ENCODE data around the gene PRICKLE4.

- no peak for TF ChIP-seq CTCF (IDR thresholded peaks at IDR 0.05; ENCODE audit: low read depth, low read length)
- no peak for TF ChIP-seq EZH2phosphoT487 (IDR thresholded peaks at IDR 0.05; ENCODE audit: low read depth)
Measured at GRCh38 chr6:41836660-41837052, 56.1 kb downstream of the PRICKLE4 start.

Measured in OCI-LY3 (cell line).